ENCODE measurements around the gene RPS6KA4.

Gene RPS6KA4

GRCh38 chr11:64367931-64368672 is 9.1 kb downstream of the RPS6KA4 start:
- DNase-seq (ENCODE audit: low spot score): no peak

GRCh38 chr11:64368673-64369074 is 9.7 kb downstream of the RPS6KA4 start:
- no peak for DNase-seq (ENCODE audit: low spot score)

GRCh38 chr11:64369440-64370421 is 10.8 kb downstream of the RPS6KA4 start:
- DNase-seq (ENCODE audit: low spot score): no peak

- no peak for DNase-seq (ENCODE audit: low spot score)
These were observed 12.2 kb downstream of the RPS6KA4 start for GRCh38 chr11:64371201-64371600.

- no peak for DNase-seq (ENCODE audit: low spot score)
These were observed 13.1 kb downstream of the RPS6KA4 start for GRCh38 chr11:64372021-64372420.

- no peak for DNase-seq (ENCODE audit: low spot score)
These were observed 14.0 kb downstream of the RPS6KA4 start for GRCh38 chr11:64372802-64373597.

GRCh38 chr11:64373598-64373974 is 14.6 kb downstream of the RPS6KA4 start:
- DNase-seq (ENCODE audit: low spot score): no peak

- no peak for DNase-seq (ENCODE audit: low spot score)
These were observed 17.1 kb downstream of the RPS6KA4 start for GRCh38 chr11:64376071-64376470.

- DNase-seq (ENCODE audit: low spot score): no peak
These were observed 19.4 kb downstream of the RPS6KA4 start for GRCh38 chr11:64378335-64378880.

GRCh38 chr11:64379160-64379559 is 20.2 kb downstream of the RPS6KA4 start:
- DNase-seq (ENCODE audit: low spot score): no peak

- DNase-seq (ENCODE audit: low spot score): no peak
These were observed 21.1 kb downstream of the RPS6KA4 start for GRCh38 chr11:64379817-64380709.

- DNase-seq (ENCODE audit: low spot score): no peak
These were observed 22.4 kb downstream of the RPS6KA4 start for GRCh38 chr11:64381350-64381749.

- DNase-seq (ENCODE audit: low spot score): no peak
These were observed 23.1 kb downstream of the RPS6KA4 start for GRCh38 chr11:64382047-64382446.

GRCh38 chr11:64382586-64382985 is 23.6 kb downstream of the RPS6KA4 start:
- DNase-seq (ENCODE audit: low spot score): no peak

GRCh38 chr11:64383580-64383979 is 24.6 kb downstream of the RPS6KA4 start:
- DNase-seq (ENCODE audit: low spot score): no peak

- DNase-seq (ENCODE audit: low spot score): no peak
These were observed 25.2 kb downstream of the RPS6KA4 start for GRCh38 chr11:64384028-64384737.

- DNase-seq (ENCODE audit: low spot score): no peak
These were observed 26.3 kb downstream of the RPS6KA4 start for GRCh38 chr11:64384981-64385944.

- DNase-seq (ENCODE audit: low spot score): peak; percentile 49
These were observed 27.2 kb downstream of the RPS6KA4 start for GRCh38 chr11:64385945-64386704.

Data from RKO (cell line).